GM12873 (cell line): ENCODE results near the gene LAMA1.

Experiments
- CTCF ChIP-seq: IDR thresholded peaks from 2 replicates; pipeline ENCODE4 v1.5.1; 2012; ENCODE audit warnings: low read depth, mild to moderate bottlenecking, moderate library complexity, low read length, control low read depth; ENCODE audit not compliant: insufficient read depth; ENCODE audit errors: missing control alignments

Gene LAMA1

GRCh38 chr18:6938003-6938402 lies 179.6 kb downstream of the LAMA1 start:
- TF ChIP-seq CTCF, result no peak

GRCh38 chr18:6934859-6935258 lies 182.7 kb downstream of the LAMA1 start:
- TF ChIP-seq CTCF, result no peak

GRCh38 chr18:6929370-6930102 lies 188.1 kb downstream of the LAMA1 start:
- no peak for TF ChIP-seq CTCF

GRCh38 chr18:6928359-6928758 lies 189.2 kb downstream of the LAMA1 start:
- TF ChIP-seq CTCF, result no peak

- TF ChIP-seq CTCF, result no peak
Measured at GRCh38 chr18:6927153-6927552, 190.4 kb downstream of the LAMA1 start.

GRCh38 chr18:6923220-6923619 lies 194.4 kb downstream of the LAMA1 start:
- no peak for TF ChIP-seq CTCF

GRCh38 chr18:6921571-6921970 lies 196.0 kb downstream of the LAMA1 start:
- no peak for TF ChIP-seq CTCF
